Mucosa of descending colon (tissue), 3 donors: ENCODE data around the gene EYA3. TPM values are rescaled to one million over a fixed set of nuclear protein-coding genes. Genes with fewer than 3 reads are reported as not detected.

ENCODE experiments used
- ATAC-seq: fragments of 200-7000 bp; cut with Tn5 transposase; one replicate; pipeline ENCODE4 v1.9.1; 2020; ENCODE audit warnings: mild to moderate bottlenecking, moderate library complexity
- DNase-seq, 3 donors: peaks; one replicate each; pipeline ENCODE4 v3.0.0-alpha.2; 2020
- H3K36me3 ChIP-seq: fragments of 200-600 bp; one replicate; pipeline ENCODE4 v1.8.0; 2021; ENCODE audit warnings: low read depth, mild to moderate bottlenecking
- H3K4me1 ChIP-seq: fragments of 200-600 bp; one replicate; pipeline ENCODE4 v1.8.0; 2021; ENCODE audit warnings: low read depth, mild to moderate bottlenecking
- H3K4me3 ChIP-seq: fragments of 200-600 bp; one replicate; pipeline ENCODE4 v1.8.0; 2021; ENCODE audit warnings: mild to moderate bottlenecking
- H3K9me3 ChIP-seq: fragments of 200-600 bp; one replicate; pipeline ENCODE4 v1.8.0; 2021; ENCODE audit warnings: mild to moderate bottlenecking
- CTCF ChIP-seq: fragments of 200-600 bp; IDR thresholded peaks from one replicate; pipeline ENCODE4 v1.8.0; 2022; ENCODE audit warnings: antibody characterized with exemption, mild to moderate bottlenecking
- intact Hi-C, 2 donors: fragments of 100-400 bp; cut with DNase I in 1 of 2; cut with micrococcal nuclease in 1 of 2; formaldehyde crosslinking; loops; one replicate each; pipeline versions ENCODE4 v1.11.0 to v1.11.1; 2022; cut with DNase I, micrococcal nuclease
- total RNA-seq, 3 donors: library from RNA; stranded (reverse); fragmentation: NEBNext Ultra II Directional in 2 of 3; extraction: Animal tissue kit (Norgen Biotek cat#: 25700) in 2 of 3; gene quantifications; one replicate each; pipeline versions ENCODE4 v1.2.1 to v1.2.4, GENCODE V29; 2021 to 2023
- donor health status: DM: no; HTN: no; CAD: no; lungs with moderate emphysema.
- donor health status: DM: no; HTN: no; CAD: no.
- donor health status: DM: no; HTN: yes; CAD: no.

The EYA3 gene
- total RNA-seq, 3 donors from 2014 or later: 19.2 to 22.8 (median 19.9) TPM

- DNase-seq (no peak), ATAC-seq (no peak)
- TF ChIP-seq CTCF: no peak
- intact Hi-C loops: no loop called here
- Histone ChIP-seq H3K36me3 (no peaks in the 10 kb centered on the region), H3K9me3 (no peaks in the 10 kb centered on the region), H3K4me3 (no peak overlapping the region), H3K4me1 (peaks cover 3% of the 10 kb centered on the region)
Observed at GRCh38 chr1:28074892-28075511, 13.4 kb downstream of the EYA3 start.

GRCh38 chr1:28073867-28074266, 14.5 kb downstream of the EYA3 start:
- no peaks in the 10 kb centered on the region for H3K36me3 ChIP-seq
- TF ChIP-seq CTCF: no peak
- H3K4me1 ChIP-seq: peaks cover 3% of the 10 kb centered on the region
- no peak for DNase-seq
- H3K4me3 ChIP-seq: no peak overlapping the region
- no peak for ATAC-seq
- H3K9me3 ChIP-seq: no peaks in the 10 kb centered on the region
- intact Hi-C loops: no loop called here

- TF ChIP-seq CTCF: no peak
- intact Hi-C loops: no loop called here
- DNase-seq (no peak), ATAC-seq (no peak)
- Histone ChIP-seq H3K9me3 (no peaks in the 10 kb centered on the region), H3K4me3 (no peak overlapping the region), H3K36me3 (no peaks in the 10 kb centered on the region), H3K4me1 (peaks cover 5% of the 10 kb centered on the region)
Observed at GRCh38 chr1:28071813-28072212, 16.6 kb downstream of the EYA3 start.

GRCh38 chr1:28070725-28071593, 17.5 kb downstream of the EYA3 start:
- intact Hi-C loops: no loop called here
- H3K4me1 ChIP-seq: peaks cover 9% of the 10 kb centered on the region
- no peak overlapping the region for H3K4me3 ChIP-seq
- DNase-seq (no peak), ATAC-seq (no peak)
- no peaks in the 10 kb centered on the region for H3K9me3 ChIP-seq
- no peaks in the 10 kb centered on the region for H3K36me3 ChIP-seq
- TF ChIP-seq CTCF: no peak

- ATAC-seq (no peak), DNase-seq (no peak)
- no peaks in the 10 kb centered on the region for H3K9me3 ChIP-seq
- peaks cover 7% of the 10 kb centered on the region for H3K4me1 ChIP-seq
- H3K4me3 ChIP-seq: no peak overlapping the region
- no peak for TF ChIP-seq CTCF
- intact Hi-C loops: no loop called here
- H3K36me3 ChIP-seq: no peaks in the 10 kb centered on the region
Observed at GRCh38 chr1:28067523-28068090, 20.8 kb downstream of the EYA3 start.
